B cell (primary cell): ENCODE results near the gene OR4K2. TPM values are rescaled to one million over a fixed set of nuclear protein-coding genes. Genes with fewer than 3 reads are reported as not detected.

Experiments
- ATAC-seq: fragments of 200-7000 bp; cut with Tn5 transposase; one replicate; pipeline ENCODE4 v1.10.0; 2021; ENCODE audit warnings: low read depth, mild to moderate bottlenecking, moderate number of reproducible peaks, moderate library complexity
- CTCF ChIA-PET: fragments of 350-600 bp; sonication (Branson Sonifier 250); formaldehyde crosslinking; loops from one replicate; lab custom pipeline; 2021; ENCODE audit warnings: antibody characterized with exemption, inconsistent platforms; lab: Charles Lee
- POLR2A ChIA-PET: fragments of 350-600 bp; sonication (Branson Sonifier 250); formaldehyde crosslinking; loops from one replicate; lab custom pipeline; 2021; ENCODE audit warnings: antibody characterized with exemption; lab: Charles Lee
- DNase-seq: peaks from one replicate; pipeline ENCODE4 v3.0.0; 2013
- H2AFZ ChIP-seq: 2 replicates; pipeline ENCODE4 v1.6.1; 2012; ENCODE audit warnings: mild to moderate bottlenecking, low read depth, low read length; ENCODE audit not compliant: insufficient read depth, poor library complexity, severe bottlenecking
- H3K27ac ChIP-seq, 2 donors: 1 replicate in 1 of 2; 2 replicates in 1 of 2; pipeline ENCODE4 v1.5.1; 2012 to 2013; ENCODE audit warnings: low read length in 2 of 2, mild to moderate bottlenecking in 2 of 2, moderate library complexity in 1 of 2
- H3K27me3 ChIP-seq, 4 experiments: fragments of 200-600 bp in 1 of 4; sonication (generic) in 1 of 4; replicated peaks in 1 of 4; 1 replicate in 2 of 4; 2 replicates in 2 of 4; pipeline versions ENCODE4 v1.6.1 to v1.7.0; 2013 to 2016; ENCODE audit warnings: low read length in 3 of 4, mild to moderate bottlenecking in 2 of 4, mixed read lengths in 1 of 4, moderate library complexity in 1 of 4; ENCODE audit not compliant: insufficient read depth in 4 of 4, control insufficient read depth in 3 of 4; ENCODE audit errors: control extremely low read depth in 1 of 4
- H3K36me3 ChIP-seq, 2 experiments: replicated peaks in 1 of 2; 1 replicate in 1 of 2; 2 replicates in 1 of 2; pipeline versions ENCODE4 v1.6.1 to v1.7.1; 2013; ENCODE audit warnings: low read length in 1 of 2; ENCODE audit not compliant: insufficient read depth in 2 of 2, control insufficient read depth in 1 of 2; ENCODE audit errors: control extremely low read depth in 1 of 2, extremely low read depth in 1 of 2
- H3K4me1 ChIP-seq, 2 donors: fragments of 200-600 bp in 1 of 2; sonication (generic) in 1 of 2; 1 replicate in 1 of 2; 2 replicates in 1 of 2; pipeline versions ENCODE4 v1.5.1 to v1.6.1; 2013 to 2017; ENCODE audit warnings: low read length in 2 of 2; ENCODE audit not compliant: control insufficient read depth in 2 of 2, insufficient read depth in 2 of 2
- H3K4me2 ChIP-seq: replicated peaks from 2 replicates; pipeline ENCODE3; 2012; ENCODE audit warnings: mild to moderate bottlenecking, low read depth, low read length; ENCODE audit not compliant: poor library complexity, severe bottlenecking
- H3K4me3 ChIP-seq, 5 experiments: fragments of 200-600 bp in 1 of 5; sonication (generic) in 1 of 5; 1 replicate in 3 of 5; 2 replicates in 2 of 5; pipeline versions ENCODE4 v1.5.1 to v1.7.0; 2011 to 2016; ENCODE audit warnings: low read length in 4 of 5, mild to moderate bottlenecking in 4 of 5, low read depth in 2 of 5, control low read depth in 1 of 5, moderate library complexity in 1 of 5; ENCODE audit not compliant: insufficient read depth in 1 of 5; ENCODE audit errors: control extremely low read depth in 1 of 5, extremely low read depth in 1 of 5
- H3K79me2 ChIP-seq: fragments of 200-600 bp; sonication (generic); one replicate; pipeline ENCODE4 v1.6.0; 2016; ENCODE audit warnings: low read length; ENCODE audit not compliant: control insufficient read depth, insufficient read depth
- H3K9ac ChIP-seq: fragments of 200-600 bp; sonication (generic); 2 replicates; pipeline ENCODE4 v1.6.1; 2017; ENCODE audit warnings: mild to moderate bottlenecking, low read length, moderate library complexity
- H3K9me3 ChIP-seq, 3 donors: one replicate each; pipeline versions ENCODE4 v1.6.1 to v1.7.1; 2013; ENCODE audit warnings: low read length in 2 of 3; ENCODE audit not compliant: control insufficient read depth in 2 of 3, insufficient read depth in 1 of 3; ENCODE audit errors: control extremely low read depth in 1 of 3
- H4K20me1 ChIP-seq: 2 replicates; pipeline ENCODE4 v1.6.0; 2012; ENCODE audit warnings: mild to moderate bottlenecking, low read length; ENCODE audit not compliant: insufficient read depth, control insufficient read depth, poor library complexity, severe bottlenecking
- H3K27ac Mint-ChIP-seq: one replicate; pipeline ENCODE4 v1.8.0; 2021; ENCODE audit warnings: mixed read lengths
- H3K27me3 Mint-ChIP-seq: one replicate; pipeline ENCODE4 v1.8.0; 2021; ENCODE audit warnings: mixed read lengths
- H3K4me1 Mint-ChIP-seq: one replicate; pipeline ENCODE4 v1.8.0; 2021; ENCODE audit warnings: mixed read lengths
- H3K4me3 Mint-ChIP-seq: one replicate; pipeline ENCODE4 v1.8.0; 2021; ENCODE audit warnings: mixed read lengths
- H3K9me3 Mint-ChIP-seq: one replicate; pipeline ENCODE4 v1.8.0; 2022; ENCODE audit warnings: mixed read lengths; ENCODE audit not compliant: insufficient read depth
- CTCF ChIP-seq: fragments of 200-600 bp; IDR thresholded peaks from one replicate; pipeline ENCODE4 v1.8.0; 2022; ENCODE audit warnings: antibody characterized with exemption, mild to moderate bottlenecking
- EZH2 ChIP-seq: IDR thresholded peaks from 2 replicates; pipeline ENCODE4 v1.6.1; 2012; ENCODE audit warnings: borderline replicate concordance, low read depth, mild to moderate bottlenecking, moderate library complexity, low read length; ENCODE audit not compliant: insufficient read depth, poor library complexity, severe bottlenecking
- WGBS: methylation state at CpG from one replicate; pipeline ENCODE4 v1.1.5; 2013; ENCODE audit warnings: missing lambda C conversion rate; ENCODE audit not compliant: insufficient coverage; 5-methylcytosine and 5-hydroxymethylcytosine counted together
- intact Hi-C: fragments of 100-400 bp; cut with micrococcal nuclease; formaldehyde crosslinking; loops from one replicate; pipeline ENCODE4 v1.10.0; 2022
- polyA plus RNA-seq: library from polyadenylated mRNA; depleted of rRNA; stranded (reverse); fragments of >200 nt; gene quantifications from 2 replicates; pipeline ENCODE4 v1.2.3, GENCODE V29; 2012
- total RNA-seq, 2 donors: library from RNA; stranded (reverse); fragments of 120-200 nt in 1 of 2; gene quantifications; 1 replicate in 1 of 2; 2 replicates in 1 of 2; pipeline versions ENCODE4 v1.2.3 to v1.2.4, GENCODE V29; 2013 to 2022

OR4K2 gene
- total and polyA plus RNA-seq, 2 donors (not counting 1 experiment from before 2014, with no cell fraction given) = not detected

GRCh38 chr14:19895282-19895681 is 20.3 kb downstream of the OR4K2 start:
- Histone ChIP-seq H3K9ac (no peak overlapping the region), H3K27ac (no peak overlapping the region), H3K4me2 (no peak overlapping the region), H3K36me3 (no peaks in the 10 kb centered on the region), H3K4me3 (no peak overlapping the region), H3K27me3 (no peaks in the 10 kb centered on the region), H3K9me3 (peaks cover 1 to 38% (median 31%) of the 10 kb centered on the region in 3 donors), H3K4me1 (no peaks in the 10 kb centered on the region), H4K20me1 (no peaks in the 10 kb centered on the region), H2AFZ (no peak overlapping the region), H3K79me2 (no peaks in the 10 kb centered on the region)
- ATAC-seq = no peak
- no peak for DNase-seq
- POLR2A ChIA-PET = no interaction called here
- CTCF ChIA-PET = no interaction called here
- Mint-ChIP-seq H3K4me3 (no peak overlapping the region), H3K27ac (no peak overlapping the region), H3K9me3 (peaks cover 12% of the 10 kb centered on the region), H3K4me1 (no peaks in the 10 kb centered on the region), H3K27me3 (no peaks in the 10 kb centered on the region)
- intact Hi-C loops = no loop called here
- 63% methylated on average over 2 of the region's 2 CpGs for WGBS
- TF ChIP-seq EZH2 = no peak
- TF ChIP-seq CTCF = no peak

GRCh38 chr14:19900999-19901398 is 26.1 kb downstream of the OR4K2 start:
- Mint-ChIP-seq H3K9me3 (peaks cover 4% of the 10 kb centered on the region), H3K4me3 (no peak overlapping the region), H3K27me3 (no peaks in the 10 kb centered on the region), H3K27ac (no peak overlapping the region), H3K4me1 (no peaks in the 10 kb centered on the region)
- ATAC-seq = no peak
- no peaks in the 10 kb centered on the region for H3K27me3 ChIP-seq
- intact Hi-C loops = no loop called here
- no peaks in the 10 kb centered on the region for H3K36me3 ChIP-seq
- no peak for TF ChIP-seq CTCF
- no peak for TF ChIP-seq EZH2
- POLR2A ChIA-PET = no interaction called here
- CTCF ChIA-PET = no interaction called here
- no peak overlapping the region for H3K4me2 ChIP-seq
- no peaks in the 10 kb centered on the region for H3K4me1 ChIP-seq
- DNase-seq = no peak
- H4K20me1 ChIP-seq = no peaks in the 10 kb centered on the region
- no peak overlapping the region for H3K4me3 ChIP-seq
- 61% methylated on average over 3 of the region's 3 CpGs for WGBS
- H3K9me3 ChIP-seq = peaks cover 1 to 15% (median 8%) of the 10 kb centered on the region in 3 donors
- no peak overlapping the region for H3K27ac ChIP-seq
- H3K79me2 ChIP-seq = no peaks in the 10 kb centered on the region
- no peak overlapping the region for H3K9ac ChIP-seq
- no peak overlapping the region for H2AFZ ChIP-seq
